H7 (cell line): ENCODE results near the gene ACAP2. TPM values are rescaled to one million over a fixed set of nuclear protein-coding genes. Genes with fewer than 3 reads are reported as not detected.
"Not testable (repeated sequence)": the region's sequence is repeated elsewhere in the genome, so short reads cannot be mapped to it uniquely, and the experiment has no call there.

Source experiments
- DNase-seq: peaks from one replicate; pipeline ENCODE4 v3.0.0; 2012
- H3K27me3 ChIP-seq: 2 replicates; pipeline ENCODE4 v1.6.0; 2011; ENCODE audit warnings: mild to moderate bottlenecking, low read length; ENCODE audit not compliant: control insufficient read depth, insufficient read depth
- H3K36me3 ChIP-seq: replicated peaks from 2 replicates; pipeline ENCODE4 v1.5.1; 2011; ENCODE audit warnings: low read length; ENCODE audit not compliant: control insufficient read depth, insufficient read depth
- H3K4me3 ChIP-seq: 2 replicates; pipeline ENCODE4 v1.5.1; 2011; ENCODE audit warnings: low read depth, mild to moderate bottlenecking, control low read depth, low read length, moderate library complexity; ENCODE audit not compliant: insufficient read depth
- total RNA-seq: library from RNA; depleted of rRNA; stranded (reverse); fragments of >200 nt; shearing (Covaris generic); gene quantifications from 2 replicates; pipeline ENCODE4 v1.2.3, GENCODE V29; 2014

Gene ACAP2
- total RNA-seq, 1 experiment from 2014 or later, result 27.5 TPM

DNA sequence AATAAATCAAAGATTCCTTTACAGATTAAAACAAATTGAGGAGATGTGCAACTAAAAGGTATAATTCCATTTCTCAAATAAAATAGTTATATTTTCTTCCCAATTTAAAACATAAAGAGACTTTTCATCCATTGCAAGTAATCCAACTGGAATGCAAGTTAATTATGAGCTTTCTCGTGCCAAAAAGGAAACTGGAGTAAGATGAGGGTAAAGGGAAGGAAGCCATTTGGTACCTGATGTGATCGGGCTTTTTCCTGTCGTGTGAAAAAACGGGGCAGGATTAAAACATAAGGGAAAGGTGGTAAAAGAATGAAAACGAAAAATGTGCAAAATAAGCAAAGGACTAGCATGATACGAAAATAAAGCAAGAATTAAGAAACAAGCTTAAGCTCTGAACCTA lies 130.1 kb downstream of the ACAP2 start:
- DNase-seq, result no peak
- Histone ChIP-seq H3K27me3 (no peaks in the 10 kb centered on the region), H3K36me3 (no peaks in the 10 kb centered on the region), H3K4me3 (no peak overlapping the region)

GRCh38 chr3:195307711-195308110 lies 135.1 kb downstream of the ACAP2 start:
- DNase-seq, result no peak
- no peaks in the 10 kb centered on the region for H3K36me3 ChIP-seq
- no peaks in the 10 kb centered on the region for H3K27me3 ChIP-seq
- no peak overlapping the region for H3K4me3 ChIP-seq

GRCh38 chr3:195306369-195306768 lies 136.5 kb downstream of the ACAP2 start:
- Histone ChIP-seq H3K4me3 (no peak overlapping the region), H3K36me3 (no peaks in the 10 kb centered on the region), H3K27me3 (no peaks in the 10 kb centered on the region)
- no peak for DNase-seq

DNA sequence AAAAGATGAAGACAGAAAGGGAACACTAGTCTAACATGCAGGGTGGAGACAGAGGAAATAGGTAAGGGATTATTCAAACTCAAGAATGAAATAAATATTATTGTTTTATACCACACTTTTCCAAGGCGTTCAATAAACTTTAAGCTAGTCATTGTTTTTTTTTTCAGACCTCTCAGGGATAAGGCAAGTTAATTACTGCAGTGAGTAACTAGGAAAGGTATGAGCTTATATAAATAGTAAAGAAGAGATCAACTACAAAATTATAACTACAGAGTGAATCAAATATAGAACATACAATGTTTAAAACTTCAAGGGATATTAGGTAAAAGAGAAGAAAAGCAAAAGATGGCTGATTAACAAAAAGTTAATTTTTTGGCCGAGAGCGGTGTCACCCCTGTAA lies 140.4 kb downstream of the ACAP2 start:
- H3K4me3 ChIP-seq, result no peak overlapping the region
- DNase-seq, result no peak
- no peaks in the 10 kb centered on the region for H3K36me3 ChIP-seq
- H3K27me3 ChIP-seq, result no peaks in the 10 kb centered on the region

- Histone ChIP-seq H3K4me3 (no peak overlapping the region), H3K27me3 (no peaks in the 10 kb centered on the region), H3K36me3 (no peaks in the 10 kb centered on the region; the same call in 1 of the 2 replicates)
- no peak for DNase-seq
Measured at GRCh38 chr3:195297446-195297845, 145.4 kb downstream of the ACAP2 start.

DNA sequence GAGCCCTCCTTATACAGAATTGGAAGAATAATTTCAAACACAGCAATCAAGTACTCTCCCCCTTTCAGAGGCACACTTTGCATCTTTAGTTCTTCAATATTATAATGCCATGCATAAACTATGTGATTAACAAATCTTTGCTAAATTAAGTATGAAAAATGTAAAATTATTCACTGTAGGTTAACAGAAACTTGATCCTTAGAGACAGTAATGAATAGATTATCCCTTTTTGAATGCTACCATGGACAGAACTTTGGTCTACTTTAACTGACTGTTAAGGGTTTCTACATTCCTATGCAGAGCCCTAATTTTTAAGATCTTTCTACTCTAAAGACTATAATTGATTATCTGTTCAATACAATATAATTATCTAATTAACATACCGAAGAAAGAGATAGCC lies 146.2 kb downstream of the ACAP2 start:
- no peak overlapping the region for H3K4me3 ChIP-seq
- no peaks in the 10 kb centered on the region for H3K27me3 ChIP-seq
- no peak for DNase-seq
- H3K36me3 ChIP-seq, result no peaks in the 10 kb centered on the region; the same call in 1 of the 2 replicates

DNA sequence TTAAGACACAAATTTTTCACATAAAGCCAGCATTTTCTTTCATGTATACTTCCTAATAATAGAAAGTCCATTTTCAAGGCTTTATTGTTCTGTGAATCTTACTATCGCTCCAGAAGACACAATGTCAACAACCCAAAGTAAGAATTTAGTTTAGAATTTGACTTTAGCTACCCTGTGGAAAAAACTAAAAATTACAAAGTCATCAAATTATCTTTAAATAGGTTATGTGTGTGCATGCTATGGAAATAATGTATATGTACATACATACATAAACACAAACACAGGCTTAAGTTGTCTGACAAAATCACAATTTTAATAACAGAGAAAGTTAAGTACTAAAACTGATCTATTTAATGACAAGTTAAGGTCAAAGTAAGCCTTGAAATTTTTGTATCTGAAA lies 151.7 kb downstream of the ACAP2 start:
- no peak overlapping the region for H3K4me3 ChIP-seq
- H3K36me3 ChIP-seq, result peaks cover under 1% of the 10 kb centered on the region; the same call in 1 of the 2 replicates
- H3K27me3 ChIP-seq, result no peaks in the 10 kb centered on the region
- no peak for DNase-seq

DNA sequence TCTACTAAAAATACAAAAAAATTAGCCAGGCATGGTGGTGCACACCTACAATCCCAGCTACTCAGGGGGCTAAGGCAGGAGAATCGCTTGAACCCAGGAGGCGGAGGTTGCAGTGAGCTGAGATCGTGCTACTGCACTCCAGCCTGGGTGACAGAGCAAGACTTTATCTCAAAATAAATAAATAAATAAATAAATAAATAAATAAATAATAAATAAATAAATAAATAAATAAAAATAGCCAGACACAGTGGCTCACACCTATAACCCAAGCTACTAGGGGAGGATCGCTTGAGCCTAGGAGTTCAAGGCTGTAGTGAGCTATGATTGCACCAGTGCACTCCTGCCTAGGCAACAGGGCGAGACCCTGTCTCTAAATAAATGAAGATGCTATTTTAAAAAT lies 152.2 kb downstream of the ACAP2 start:
- not testable (repeated sequence) for H3K27me3 ChIP-seq, DNase-seq, H3K36me3 ChIP-seq, H3K4me3 ChIP-seq

GRCh38 chr3:195286115-195286872 lies 156.5 kb downstream of the ACAP2 start:
- H3K27me3 ChIP-seq, result no peaks in the 10 kb centered on the region
- no peak for DNase-seq
- no peak overlapping the region for H3K4me3 ChIP-seq
- 0 out of 2 replicates have a peak, but pooled peaks cover 1% of the 10 kb centered on the region for H3K36me3 ChIP-seq

- no peak overlapping the region for H3K4me3 ChIP-seq
- no peak for DNase-seq
Measured at GRCh38 chr3:195285372-195285771, 157.4 kb downstream of the ACAP2 start.

DNA sequence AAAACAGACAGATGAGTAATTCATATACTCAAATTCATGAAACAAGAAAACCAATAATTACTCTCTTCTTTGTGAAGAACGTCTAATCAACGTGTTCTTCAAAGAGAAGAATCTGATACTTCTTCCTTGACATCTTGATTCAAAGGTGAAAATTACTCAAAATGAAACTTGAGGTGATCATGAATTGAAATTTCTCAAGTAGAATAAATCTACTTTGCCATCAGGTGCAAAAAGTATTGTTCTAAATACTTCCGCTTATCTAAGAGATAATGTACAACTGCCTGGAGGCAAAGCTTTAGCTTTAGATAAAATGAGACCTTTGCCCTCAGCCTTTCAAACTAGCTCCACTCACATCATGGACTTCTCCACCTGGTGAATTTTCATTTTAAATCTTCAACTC lies 158.0 kb downstream of the ACAP2 start:
- H3K4me3 ChIP-seq, result no peak overlapping the region
- DNase-seq, result no peak
- H3K27me3 ChIP-seq, result no peaks in the 10 kb centered on the region
- H3K36me3 ChIP-seq, result 0 out of 2 replicates have a peak, but pooled peaks cover 1% of the 10 kb centered on the region

More at GRCh38 chr3:195285372-195285771, 157.4 kb downstream of the ACAP2 start:
- Histone ChIP-seq H3K27me3 (no peaks in the 10 kb centered on the region), H3K36me3 (0 out of 2 replicates have a peak, but pooled peaks cover 1% of the 10 kb centered on the region)

GRCh38 chr3:195282961-195283360 lies 159.9 kb downstream of the ACAP2 start:
- no peak overlapping the region for H3K4me3 ChIP-seq
- DNase-seq, result no peak

GRCh38 chr3:195274259-195274966 lies 168.4 kb downstream of the ACAP2 start:
- Histone ChIP-seq H3K36me3 (peaks cover under 1% of the 10 kb centered on the region; the same call in 1 of the 2 replicates), H3K27me3 (no peaks in the 10 kb centered on the region), H3K4me3 (no peak overlapping the region)
- DNase-seq, result no peak

More at GRCh38 chr3:195282961-195283360, 159.9 kb downstream of the ACAP2 start:
- Histone ChIP-seq H3K36me3 (0 out of 2 replicates have a peak, but pooled peaks cover 1% of the 10 kb centered on the region), H3K27me3 (no peaks in the 10 kb centered on the region)

GRCh38 chr3:195271410-195272243 lies 171.2 kb downstream of the ACAP2 start:
- Histone ChIP-seq H3K4me3 (peak overlapping the region; percentile 94), H3K36me3 (peaks cover 4% of the 10 kb centered on the region), H3K27me3 (no peaks in the 10 kb centered on the region)
- DNase-seq, result peak; percentile 93
